OCI-LY1 (cell line): ENCODE data around the gene TPD52L1.

Experiments used
- H2AFZ ChIP-seq: fragments of 200-600 bp; sonication (generic), shearing (Covaris generic); 2 replicates; pipeline ENCODE4 v1.6.0; 2014; ENCODE audit warnings: antibody characterized with exemption, mild to moderate bottlenecking, low read length
- H3F3A ChIP-seq: fragments of 200-600 bp; sonication (generic), shearing (Covaris generic); 2 replicates; pipeline ENCODE4 v1.6.0; 2014; ENCODE audit warnings: mild to moderate bottlenecking, antibody characterized with exemption, low read length, moderate library complexity; ENCODE audit not compliant: insufficient read depth
- H3K27ac ChIP-seq: fragments of 200-600 bp; sonication (generic); 2 replicates; pipeline ENCODE4 v1.5.1; 2014; ENCODE audit warnings: low read length, mixed run types, mild to moderate bottlenecking, low read depth; ENCODE audit not compliant: poor library complexity, severe bottlenecking
- H3K27me3 ChIP-seq: fragments of 200-600 bp; sonication (generic); 2 replicates; pipeline ENCODE4 v1.6.0; 2014; ENCODE audit warnings: antibody characterized with exemption, mild to moderate bottlenecking, low read length, moderate library complexity; ENCODE audit not compliant: insufficient read depth
- H3K36me3 ChIP-seq: fragments of 200-600 bp; sonication (generic); 2 replicates; pipeline ENCODE4 v1.6.1; 2014; ENCODE audit warnings: mild to moderate bottlenecking, antibody characterized with exemption, low read length, moderate library complexity, mixed read lengths; ENCODE audit not compliant: insufficient read depth
- H3K4me1 ChIP-seq: fragments of 200-600 bp; sonication (generic); 2 replicates; pipeline ENCODE4 v1.5.1; 2014; ENCODE audit warnings: mild to moderate bottlenecking, low read length, moderate library complexity; ENCODE audit not compliant: insufficient read depth, severe bottlenecking
- H3K4me2 ChIP-seq: fragments of 200-600 bp; sonication (generic), shearing (Covaris generic); 2 replicates; pipeline ENCODE4 v1.6.1; 2014; ENCODE audit warnings: low read length
- H3K4me3 ChIP-seq: fragments of 200-600 bp; sonication (generic); 2 replicates; pipeline ENCODE4 v1.5.1; 2014; ENCODE audit warnings: low read length, low read depth, mild to moderate bottlenecking, mixed read lengths; ENCODE audit not compliant: poor library complexity, severe bottlenecking
- H3K79me2 ChIP-seq: fragments of 200-600 bp; shearing (Covaris generic); 2 replicates; pipeline ENCODE4 v1.6.1; 2016; ENCODE audit warnings: mixed run types, low read length, mixed read lengths; ENCODE audit not compliant: insufficient read depth
- H3K9ac ChIP-seq: fragments of 200-600 bp; sonication (generic), shearing (Covaris generic); 2 replicates; pipeline ENCODE4 v1.6.1; 2014; ENCODE audit warnings: mild to moderate bottlenecking, low read length, mixed read lengths
- H3K9me2 ChIP-seq: fragments of 200-600 bp; sonication (generic), shearing (Covaris generic); 2 replicates; pipeline ENCODE4 v1.6.1; 2014; ENCODE audit warnings: low read depth, mild to moderate bottlenecking, low read length, mixed read lengths
- H3K9me3 ChIP-seq: fragments of 200-600 bp; shearing (Covaris generic); 2 replicates; pipeline ENCODE4 v1.6.1; 2014; ENCODE audit warnings: low read length, mixed read lengths
- H4K20me1 ChIP-seq: fragments of 200-600 bp; sonication (generic), shearing (Covaris generic); 2 replicates; pipeline ENCODE4 v1.6.0; 2016; ENCODE audit warnings: mild to moderate bottlenecking, low read length; ENCODE audit not compliant: insufficient read depth
- EZH2 ChIP-seq: fragments of 200-600 bp; sonication (generic), shearing (Covaris generic); IDR thresholded peaks from 2 replicates; pipeline ENCODE4 v1.8.0; 2017; ENCODE audit warnings: borderline replicate concordance, mixed run types, mild to moderate bottlenecking, antibody characterized with exemption, low read length, moderate library complexity, mixed read lengths
- TF ChIP-seq, protein P1 (sequence below): fragments of 200-600 bp; sonication (generic), shearing (Covaris generic); IDR thresholded peaks from 2 replicates; pipeline ENCODE4 v1.5.1; 2017; ENCODE audit warnings: mild to moderate bottlenecking, antibody characterized with exemption, low read length, moderate library complexity, mixed read lengths

TPD52L1 gene

DNA sequence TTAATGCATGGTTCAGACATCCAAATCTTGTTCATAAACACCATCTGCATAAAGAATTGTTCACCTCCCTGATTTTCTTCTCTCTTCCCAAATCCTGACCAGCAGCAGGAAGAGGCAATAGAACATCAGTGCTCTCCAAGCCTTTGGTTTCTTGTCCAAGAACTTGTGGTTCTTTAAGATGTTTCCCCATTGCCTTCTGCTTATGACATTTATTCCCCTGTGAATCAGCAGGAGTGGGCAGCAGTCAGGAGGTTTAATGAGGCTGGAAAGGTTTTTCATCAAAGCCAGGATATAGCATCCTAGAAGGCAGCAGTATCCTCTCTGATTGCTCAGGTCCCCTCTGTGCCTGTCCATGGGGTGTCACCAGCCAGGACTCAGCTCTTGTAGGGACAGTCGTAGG lies 142.9 kb downstream of the TPD52L1 start:
- Histone ChIP-seq H2AFZ (no peak overlapping the region), H4K20me1 (no peaks in the 10 kb centered on the region), H3K4me3 (no peak overlapping the region), H3F3A (no peaks in the 10 kb centered on the region), H3K9me3 (no peaks in the 10 kb centered on the region), H3K9ac (no peak overlapping the region), H3K79me2 (peaks cover 18% of the 10 kb centered on the region), H3K36me3 (peaks cover 89% of the 10 kb centered on the region), H3K9me2 (no peaks in the 10 kb centered on the region), H3K27me3 (no peaks in the 10 kb centered on the region), H3K4me2 (no peak overlapping the region), H3K27ac (no peak overlapping the region), H3K4me1 (peaks cover 18% of the 10 kb centered on the region)
- TF ChIP-seq, protein P1, sequence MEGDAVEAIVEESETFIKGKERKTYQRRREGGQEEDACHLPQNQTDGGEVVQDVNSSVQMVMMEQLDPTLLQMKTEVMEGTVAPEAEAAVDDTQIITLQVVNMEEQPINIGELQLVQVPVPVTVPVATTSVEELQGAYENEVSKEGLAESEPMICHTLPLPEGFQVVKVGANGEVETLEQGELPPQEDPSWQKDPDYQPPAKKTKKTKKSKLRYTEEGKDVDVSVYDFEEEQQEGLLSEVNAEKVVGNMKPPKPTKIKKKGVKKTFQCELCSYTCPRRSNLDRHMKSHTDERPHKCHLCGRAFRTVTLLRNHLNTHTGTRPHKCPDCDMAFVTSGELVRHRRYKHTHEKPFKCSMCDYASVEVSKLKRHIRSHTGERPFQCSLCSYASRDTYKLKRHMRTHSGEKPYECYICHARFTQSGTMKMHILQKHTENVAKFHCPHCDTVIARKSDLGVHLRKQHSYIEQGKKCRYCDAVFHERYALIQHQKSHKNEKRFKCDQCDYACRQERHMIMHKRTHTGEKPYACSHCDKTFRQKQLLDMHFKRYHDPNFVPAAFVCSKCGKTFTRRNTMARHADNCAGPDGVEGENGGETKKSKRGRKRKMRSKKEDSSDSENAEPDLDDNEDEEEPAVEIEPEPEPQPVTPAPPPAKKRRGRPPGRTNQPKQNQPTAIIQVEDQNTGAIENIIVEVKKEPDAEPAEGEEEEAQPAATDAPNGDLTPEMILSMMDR: no peak

DNA sequence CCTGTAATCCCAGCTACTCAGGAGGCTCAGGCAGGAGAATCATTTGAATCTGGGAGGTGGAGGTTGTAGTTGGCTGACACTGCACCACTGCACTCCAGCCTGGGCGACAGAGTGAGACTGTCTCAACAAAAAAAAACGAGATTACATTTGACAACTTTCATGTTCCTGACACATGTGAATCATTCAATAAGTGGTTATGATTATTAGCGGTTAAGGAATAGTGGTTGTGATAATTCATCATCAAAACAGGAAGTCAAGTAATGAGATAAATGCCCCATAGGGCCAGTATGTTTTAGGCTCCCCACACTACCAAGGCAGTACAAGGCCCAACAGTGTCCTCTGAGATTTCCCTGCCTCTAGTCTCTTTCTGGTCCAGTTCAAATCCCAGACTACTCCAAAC lies 145.7 kb downstream of the TPD52L1 start:
- Histone ChIP-seq H3K4me3 (no peak overlapping the region), H3K36me3 (peaks cover 61% of the 10 kb centered on the region), H3K4me2 (no peak overlapping the region), H4K20me1 (no peaks in the 10 kb centered on the region), H3K27ac (no peak overlapping the region), H3K79me2 (peaks cover 18% of the 10 kb centered on the region), H3F3A (peaks cover 4% of the 10 kb centered on the region; the same call in 1 of the 2 replicates), H3K9ac (no peak overlapping the region), H3K27me3 (no peaks in the 10 kb centered on the region), H3K4me1 (peaks cover 24% of the 10 kb centered on the region), H3K9me3 (no peaks in the 10 kb centered on the region), H2AFZ (no peak overlapping the region), H3K9me2 (no peaks in the 10 kb centered on the region)
- TF ChIP-seq EZH2: no peak
- TF ChIP-seq, protein P1: no peak

DNA sequence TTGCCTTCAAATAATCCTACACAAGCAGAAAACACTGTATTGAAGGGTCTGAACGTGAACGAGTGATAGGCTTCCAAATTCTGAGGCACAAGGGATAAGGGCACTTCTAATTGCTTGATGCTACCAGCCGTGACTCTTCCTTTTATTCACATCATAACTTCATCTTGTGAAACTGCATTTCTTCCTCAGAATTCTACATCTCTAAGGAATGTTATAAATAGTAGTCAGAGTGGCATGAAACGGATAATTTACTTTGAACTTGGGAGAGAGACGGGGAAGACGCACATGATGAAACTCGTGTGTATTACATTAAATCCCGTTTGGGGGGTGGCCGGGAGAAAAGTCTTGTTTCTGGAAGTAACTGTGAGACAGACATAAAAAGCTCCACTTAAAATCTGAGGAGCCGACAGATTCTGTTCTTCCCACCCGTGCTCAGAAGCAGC lies 147.4 kb downstream of the TPD52L1 start:
- no peaks in the 10 kb centered on the region for H4K20me1 ChIP-seq
- peaks cover 18% of the 10 kb centered on the region for H3K79me2 ChIP-seq
- no peaks in the 10 kb centered on the region for H3K9me2 ChIP-seq
- peak overlapping the region; percentile 12 for H3K27ac ChIP-seq
- peaks cover 4% of the 10 kb centered on the region; the same call in 1 of the 2 replicates for H3F3A ChIP-seq
- no peaks in the 10 kb centered on the region; the same call in 1 of the 2 replicates for H3K27me3 ChIP-seq
- peaks cover 24% of the 10 kb centered on the region for H3K4me1 ChIP-seq
- peak overlapping the region; percentile 99 for H3K4me2 ChIP-seq
- H3K9me3 ChIP-seq: no peaks in the 10 kb centered on the region
- H3K4me3 ChIP-seq: peak overlapping the region; percentile 93
- TF ChIP-seq EZH2: no peak
- TF ChIP-seq, protein P1: no peak
- H3K9ac ChIP-seq: peak overlapping the region; percentile 91
- peaks cover 45% of the 10 kb centered on the region for H3K36me3 ChIP-seq
- H2AFZ ChIP-seq: no peak overlapping the region
